ENCODE results near the gene CNTNAP4. TPM values are rescaled to one million over a fixed set of nuclear protein-coding genes. Genes with fewer than 3 reads are reported as not detected.

The CNTNAP4 gene
- total RNA-seq, 2 experiments from 2014 or later = not detected

DNA sequence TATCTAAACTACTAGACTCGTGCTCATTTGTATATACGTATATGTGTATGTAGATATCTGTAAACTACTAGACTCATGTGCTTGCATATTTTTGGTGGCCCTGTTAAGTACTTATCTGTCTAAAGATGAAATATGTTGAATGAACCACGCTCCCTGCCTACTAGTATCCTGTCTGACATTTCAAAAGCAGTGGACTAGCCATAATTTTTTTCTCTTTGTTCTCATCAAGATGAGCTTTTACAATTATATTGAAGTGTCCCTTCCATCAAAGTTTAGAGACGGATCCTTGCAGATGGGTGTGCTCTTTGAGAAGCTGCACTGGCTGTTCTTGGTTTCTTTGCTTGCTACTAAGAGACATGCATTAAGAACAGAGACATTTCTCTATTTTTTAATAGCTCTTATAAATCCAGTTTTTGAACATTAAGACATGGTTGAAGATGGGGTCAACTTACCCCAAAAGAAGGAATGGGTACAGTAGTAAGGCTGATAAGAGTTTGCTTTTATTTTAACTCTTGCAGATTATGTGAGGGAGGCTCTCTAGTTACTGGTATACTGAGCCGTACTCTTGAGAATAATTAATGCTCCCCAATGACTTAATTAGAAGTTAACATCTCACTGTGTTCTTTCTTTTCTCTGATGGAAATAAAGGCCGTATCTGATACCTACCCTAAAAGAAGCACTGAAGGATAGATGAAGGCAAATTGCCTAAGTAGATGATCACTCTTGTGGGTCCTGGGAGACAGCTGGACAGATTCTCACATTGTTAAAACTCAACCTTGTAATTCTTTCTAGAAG lies 3.4 kb downstream of the CNTNAP4 start:
- CTCF ChIA-PET = no interaction called here
- no peak overlapping the region for H3K27ac Mint-ChIP-seq
- peaks cover 3% of the 10 kb centered on the region for H3K9me3 Mint-ChIP-seq (ENCODE audit: low read depth)
- ATAC-seq (no peak), DNase-seq (no peak)
- no peaks in the 10 kb centered on the region for H3K36me3 Mint-ChIP-seq
- H3K27me3 Mint-ChIP-seq = no peaks in the 10 kb centered on the region
- no peak overlapping the region for H3K4me3 Mint-ChIP-seq
- H3K4me1 Mint-ChIP-seq = no peaks in the 10 kb centered on the region

DNA sequence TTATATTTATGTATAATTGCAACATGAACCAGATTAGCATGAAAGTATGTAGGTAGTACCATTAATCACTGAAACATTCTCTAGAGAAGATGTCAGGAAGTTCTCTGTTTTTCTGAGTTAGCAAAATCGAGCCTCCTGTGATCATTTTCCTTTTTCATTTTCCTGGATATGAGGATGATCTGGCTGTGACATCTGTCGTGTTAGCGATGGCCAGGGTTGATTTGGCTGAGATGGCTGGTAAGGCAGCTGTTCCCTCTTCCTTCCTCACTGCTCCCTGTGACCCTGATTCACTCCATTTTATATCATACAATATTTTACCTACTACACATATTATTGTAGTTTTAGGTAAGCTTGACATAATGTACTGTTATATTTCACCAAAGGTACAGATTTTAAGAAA lies 10.3 kb downstream of the CNTNAP4 start:
- no peaks in the 10 kb centered on the region for H3K27me3 Mint-ChIP-seq
- H3K4me3 Mint-ChIP-seq = no peak overlapping the region
- no peak overlapping the region for H3K27ac Mint-ChIP-seq
- no peaks in the 10 kb centered on the region for H3K36me3 Mint-ChIP-seq
- H3K4me1 Mint-ChIP-seq = no peaks in the 10 kb centered on the region
- DNase-seq (no peak), ATAC-seq (no peak)
- CTCF ChIA-PET = no interaction called here
- peaks cover 10% of the 10 kb centered on the region for H3K9me3 Mint-ChIP-seq (ENCODE audit: low read depth)

DNA sequence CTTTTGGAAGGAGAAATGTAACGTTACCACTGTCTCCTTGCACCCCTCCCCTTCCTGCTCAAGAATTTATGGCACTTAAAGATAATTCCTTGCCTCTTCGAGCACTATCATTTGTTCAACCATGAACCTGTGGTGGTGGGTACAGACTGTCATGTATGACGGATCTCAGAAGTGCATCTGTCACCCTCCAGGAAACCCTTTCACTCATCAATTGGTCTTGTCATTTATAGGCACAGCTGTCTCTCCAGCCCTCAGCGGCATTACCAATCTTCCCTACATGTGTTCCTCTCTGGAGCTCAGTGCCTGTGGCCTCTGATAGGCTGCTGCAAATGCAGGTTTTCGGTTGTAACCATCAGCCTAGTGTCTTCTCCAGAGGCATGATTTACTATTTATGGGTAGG lies 15.0 kb downstream of the CNTNAP4 start:
- CTCF ChIA-PET = no interaction called here
- ATAC-seq (no peak), DNase-seq (no peak)
- no peaks in the 10 kb centered on the region for H3K27me3 Mint-ChIP-seq
- H3K27ac Mint-ChIP-seq = no peak overlapping the region
- no peaks in the 10 kb centered on the region for H3K36me3 Mint-ChIP-seq
- H3K9me3 Mint-ChIP-seq (ENCODE audit: low read depth) = peaks cover 9% of the 10 kb centered on the region
- no peak overlapping the region for H3K4me3 Mint-ChIP-seq
- no peaks in the 10 kb centered on the region for H3K4me1 Mint-ChIP-seq

DNA sequence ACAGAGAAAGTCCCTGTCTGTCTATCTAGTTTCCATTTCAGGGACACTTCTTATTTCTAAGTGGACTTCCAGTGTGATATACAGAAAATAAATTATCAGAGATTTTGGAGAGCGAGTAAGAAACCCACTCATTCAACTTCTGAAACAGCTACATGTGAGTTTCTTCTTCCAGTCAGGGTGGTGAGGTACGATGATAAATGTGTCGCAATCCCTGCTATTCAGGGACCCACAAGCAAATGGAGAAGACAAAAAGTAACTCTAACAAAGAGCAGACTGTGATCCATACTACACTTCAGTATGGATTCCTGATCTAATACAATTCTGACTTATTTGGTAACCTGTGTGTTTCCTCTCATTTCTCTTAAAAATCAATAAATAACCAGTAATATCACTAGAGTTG lies 16.8 kb downstream of the CNTNAP4 start:
- Mint-ChIP-seq H3K27me3 (no peaks in the 10 kb centered on the region), H3K4me3 (no peak overlapping the region), H3K36me3 (no peaks in the 10 kb centered on the region), H3K4me1 (no peaks in the 10 kb centered on the region), H3K27ac (no peak overlapping the region), H3K9me3 (ENCODE audit: low read depth) (peaks cover 11% of the 10 kb centered on the region)
- ATAC-seq = no peak
- no peak for DNase-seq
- CTCF ChIA-PET = no interaction called here

DNA sequence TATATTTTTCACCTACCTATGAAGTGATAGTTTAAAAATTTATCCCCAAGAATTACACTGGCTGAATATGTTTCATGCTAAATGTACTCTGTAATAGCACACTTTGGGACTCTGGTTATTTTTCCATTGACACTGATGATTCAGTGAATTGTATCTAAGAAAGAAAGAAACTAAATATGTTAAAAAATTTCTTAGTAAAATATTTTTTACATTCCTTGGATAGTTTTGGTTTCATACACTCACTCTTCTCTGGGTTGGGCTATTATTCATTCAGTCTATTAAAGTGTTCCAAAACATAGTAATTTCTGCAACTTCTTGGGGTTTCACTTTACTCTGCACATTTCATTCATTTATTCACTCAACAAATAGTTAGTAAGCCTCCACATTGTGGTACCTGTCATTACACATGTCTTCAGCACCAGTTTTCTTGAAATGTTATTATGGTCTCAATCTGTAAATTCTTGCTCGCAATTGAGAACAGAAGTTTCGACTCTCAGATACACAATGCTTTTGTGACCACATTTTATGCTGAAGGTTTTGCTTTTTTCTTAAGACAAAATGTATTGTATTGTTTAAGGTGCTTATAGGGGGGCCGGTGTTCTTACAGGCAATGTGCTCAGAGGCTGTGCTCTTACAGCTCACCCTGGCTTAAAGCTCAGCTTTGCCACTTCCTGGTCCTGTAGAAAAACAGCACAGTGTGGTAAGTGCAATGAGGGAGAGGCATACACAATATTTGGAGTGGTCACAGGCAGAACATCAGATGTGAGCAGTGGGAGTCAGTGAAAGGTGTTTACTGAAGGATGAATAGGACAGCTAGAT lies 17.4 kb downstream of the CNTNAP4 start:
- no peaks in the 10 kb centered on the region for H3K4me1 Mint-ChIP-seq
- ATAC-seq (no peak), DNase-seq (no peak)
- CTCF ChIA-PET = no interaction called here
- H3K4me3 Mint-ChIP-seq = no peak overlapping the region
- no peaks in the 10 kb centered on the region for H3K36me3 Mint-ChIP-seq
- H3K27ac Mint-ChIP-seq = no peak overlapping the region
- peaks cover 11% of the 10 kb centered on the region for H3K9me3 Mint-ChIP-seq (ENCODE audit: low read depth)
- no peaks in the 10 kb centered on the region for H3K27me3 Mint-ChIP-seq

DNA sequence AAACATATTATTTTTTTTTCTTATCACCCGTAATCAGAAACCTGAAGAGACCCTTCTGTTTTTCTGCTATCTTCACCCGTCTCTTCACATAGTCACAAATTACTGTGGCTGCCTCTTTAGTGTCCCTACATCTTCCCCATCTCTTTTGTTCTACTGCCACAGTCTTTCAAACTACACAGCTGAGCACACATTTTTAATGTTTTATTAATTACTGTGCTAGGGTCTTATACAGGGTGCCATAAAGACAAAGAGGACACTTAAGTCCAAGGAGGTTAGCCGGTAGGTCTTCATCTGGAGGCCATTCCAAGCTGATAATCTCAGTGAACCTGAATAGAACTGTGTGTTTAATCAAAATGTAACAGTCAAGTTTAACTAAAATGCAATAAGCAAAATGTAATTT lies 20.7 kb downstream of the CNTNAP4 start:
- no peak for DNase-seq
- Mint-ChIP-seq H3K4me1 (no peaks in the 10 kb centered on the region), H3K36me3 (no peaks in the 10 kb centered on the region), H3K27ac (no peak overlapping the region), H3K4me3 (no peak overlapping the region), H3K27me3 (no peaks in the 10 kb centered on the region), H3K9me3 (ENCODE audit: low read depth) (peaks cover 8% of the 10 kb centered on the region)
- no peak for ATAC-seq
- CTCF ChIA-PET = no interaction called here

DNA sequence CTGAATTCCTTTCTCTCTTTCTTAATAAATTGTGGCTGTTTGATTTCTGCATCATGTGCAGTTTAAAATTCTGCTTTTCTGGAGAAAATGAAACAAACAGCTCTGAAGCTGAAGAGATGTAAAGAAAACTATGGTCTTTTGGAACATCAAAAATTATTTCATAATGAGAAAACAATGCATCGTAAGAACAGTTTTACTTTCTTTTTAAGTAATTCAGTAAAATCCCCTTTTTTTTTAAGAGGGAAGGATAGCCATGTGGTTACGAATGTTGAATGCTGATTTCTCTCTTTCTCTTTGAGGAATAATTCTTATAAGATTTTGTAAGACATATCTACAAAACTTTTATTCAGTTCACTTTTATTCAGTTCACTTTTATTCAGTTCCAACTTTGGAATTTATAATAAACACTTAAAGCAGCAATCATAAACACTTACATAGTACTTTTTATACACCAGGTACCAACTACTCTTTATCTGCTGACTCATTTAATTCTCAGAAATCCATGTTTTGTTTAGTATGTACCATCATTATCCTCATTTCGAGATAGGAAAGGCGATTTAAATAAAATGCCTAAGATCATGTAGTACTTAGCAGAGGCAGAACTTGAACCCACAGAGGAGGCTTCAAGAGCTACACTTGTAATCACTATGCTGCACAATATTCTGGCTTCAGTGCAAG lies 26.6 kb downstream of the CNTNAP4 start:
- ATAC-seq (no peak), DNase-seq (no peak)
- H3K9me3 Mint-ChIP-seq (ENCODE audit: low read depth) = peaks cover 4% of the 10 kb centered on the region
- no peaks in the 10 kb centered on the region for H3K36me3 Mint-ChIP-seq
- no peak overlapping the region for H3K4me3 Mint-ChIP-seq
- CTCF ChIA-PET = interaction anchor here (1.8 kb wide), 1 partner anchor 11 kb away, joined by 3 read pairs; no protein-coding TSS in a partner anchor
- H3K27me3 Mint-ChIP-seq = no peaks in the 10 kb centered on the region
- H3K27ac Mint-ChIP-seq = no peak overlapping the region
- no peaks in the 10 kb centered on the region for H3K4me1 Mint-ChIP-seq

DNA sequence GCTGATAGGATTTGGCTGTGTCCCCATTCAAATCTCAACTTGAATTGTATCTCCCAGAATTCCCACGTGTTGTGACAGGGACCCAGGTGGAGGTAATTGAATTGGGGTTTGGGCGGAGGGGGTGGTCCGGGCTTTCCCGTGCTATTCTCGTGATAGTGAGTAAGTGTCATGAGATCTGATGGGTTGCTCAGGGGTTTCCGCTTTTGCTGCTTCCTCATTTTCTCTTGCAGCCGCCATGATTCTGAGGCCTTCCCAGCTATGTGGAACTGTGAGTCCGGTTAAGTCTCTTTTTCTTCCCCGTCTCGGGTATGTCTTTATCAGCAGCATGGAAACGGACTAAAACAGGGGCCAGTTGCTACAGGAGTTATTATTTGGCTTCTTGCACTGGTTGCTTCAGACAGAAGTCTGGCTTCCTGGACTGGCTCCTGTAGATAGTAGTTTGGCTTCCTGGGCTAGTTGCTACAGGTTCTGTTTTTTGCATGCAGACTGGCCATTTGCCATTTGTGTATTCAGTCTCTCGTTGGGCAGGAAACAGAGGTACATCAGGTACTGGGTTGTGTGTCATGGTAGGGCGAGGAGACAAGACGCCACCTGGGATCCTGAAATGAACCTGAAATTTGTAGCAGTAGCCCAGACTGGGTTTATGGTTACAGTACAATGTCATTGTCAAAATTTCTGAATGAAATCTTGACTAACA lies 32.6 kb downstream of the CNTNAP4 start:
- CTCF ChIA-PET = no interaction called here
- Mint-ChIP-seq H3K36me3 (no peaks in the 10 kb centered on the region), H3K27me3 (no peaks in the 10 kb centered on the region), H3K9me3 (ENCODE audit: low read depth) (peaks cover 4% of the 10 kb centered on the region), H3K27ac (no peak overlapping the region), H3K4me3 (no peak overlapping the region), H3K4me1 (no peaks in the 10 kb centered on the region)
- DNase-seq (no peak), ATAC-seq (no peak)

DNA sequence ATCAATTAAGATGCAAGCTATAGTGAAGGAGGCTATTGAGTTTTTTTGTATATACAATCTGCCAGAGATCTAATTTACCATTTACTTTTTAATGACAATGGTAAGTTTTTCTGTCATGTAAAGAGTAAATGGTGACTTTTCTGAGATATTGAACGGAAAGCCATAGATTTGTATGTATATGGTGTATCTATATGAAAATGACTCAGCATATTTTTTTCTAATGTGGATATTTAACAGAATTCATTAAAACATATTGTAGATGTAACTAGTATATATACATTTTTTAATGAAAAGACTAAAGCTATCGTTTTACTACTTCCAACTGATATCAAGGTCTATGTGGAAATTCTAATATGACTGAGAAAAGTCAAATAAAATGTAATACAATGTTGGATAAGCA lies 34.1 kb downstream of the CNTNAP4 start:
- Mint-ChIP-seq H3K27ac (no peak overlapping the region), H3K4me1 (no peaks in the 10 kb centered on the region), H3K36me3 (no peaks in the 10 kb centered on the region), H3K4me3 (no peak overlapping the region), H3K9me3 (ENCODE audit: low read depth) (peaks cover 6% of the 10 kb centered on the region), H3K27me3 (no peaks in the 10 kb centered on the region)
- CTCF ChIA-PET = no interaction called here
- DNase-seq (no peak), ATAC-seq (no peak)

DNA sequence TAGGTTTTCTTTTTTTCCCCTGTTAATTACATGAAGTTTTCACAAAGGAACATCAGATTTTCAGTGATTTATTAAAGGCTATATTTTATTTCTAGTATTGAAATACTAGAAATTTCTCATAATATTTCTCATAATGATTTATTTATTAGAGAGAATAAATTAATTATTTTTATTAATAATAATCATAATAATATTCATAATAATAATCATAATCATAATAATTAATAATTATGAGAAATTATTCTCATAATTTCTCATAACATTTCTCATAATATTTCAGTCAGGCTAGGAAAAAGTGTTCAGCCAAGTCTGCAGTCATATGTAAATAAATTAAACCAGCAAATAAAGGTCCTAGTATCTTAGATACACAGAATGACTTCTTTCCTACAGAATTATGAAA lies 41.4 kb downstream of the CNTNAP4 start:
- Mint-ChIP-seq H3K4me3 (no peak overlapping the region), H3K4me1 (no peaks in the 10 kb centered on the region), H3K36me3 (no peaks in the 10 kb centered on the region), H3K27me3 (no peaks in the 10 kb centered on the region), H3K27ac (no peak overlapping the region), H3K9me3 (ENCODE audit: low read depth) (peaks cover 3% of the 10 kb centered on the region)
- no peak for DNase-seq
- no peak for ATAC-seq
- CTCF ChIA-PET = no interaction called here

DNA sequence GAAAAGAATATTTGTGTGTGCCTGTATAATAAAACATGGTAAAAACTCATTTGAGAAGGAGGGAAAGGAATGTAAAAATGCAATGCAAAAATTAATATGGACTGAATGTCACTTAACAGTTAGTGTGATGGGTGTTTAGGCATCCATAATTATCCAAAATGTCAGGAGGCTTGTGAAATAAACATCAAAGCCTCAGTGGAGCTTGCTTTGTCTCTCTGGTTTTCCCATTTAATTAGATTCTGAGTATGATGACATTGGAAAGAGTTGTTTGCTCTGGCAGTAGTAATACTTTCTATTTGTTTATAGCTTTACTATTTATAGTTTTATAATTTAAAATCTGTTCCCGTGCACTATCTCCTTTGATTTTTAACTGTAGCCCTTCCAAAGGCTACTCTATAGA lies 51.9 kb downstream of the CNTNAP4 start:
- Mint-ChIP-seq H3K36me3 (no peaks in the 10 kb centered on the region), H3K27me3 (no peaks in the 10 kb centered on the region), H3K9me3 (ENCODE audit: low read depth) (peaks cover 2% of the 10 kb centered on the region), H3K4me3 (no peak overlapping the region), H3K4me1 (no peaks in the 10 kb centered on the region), H3K27ac (no peak overlapping the region)
- DNase-seq = no peak
- CTCF ChIA-PET = no interaction called here
- no peak for ATAC-seq

DNA sequence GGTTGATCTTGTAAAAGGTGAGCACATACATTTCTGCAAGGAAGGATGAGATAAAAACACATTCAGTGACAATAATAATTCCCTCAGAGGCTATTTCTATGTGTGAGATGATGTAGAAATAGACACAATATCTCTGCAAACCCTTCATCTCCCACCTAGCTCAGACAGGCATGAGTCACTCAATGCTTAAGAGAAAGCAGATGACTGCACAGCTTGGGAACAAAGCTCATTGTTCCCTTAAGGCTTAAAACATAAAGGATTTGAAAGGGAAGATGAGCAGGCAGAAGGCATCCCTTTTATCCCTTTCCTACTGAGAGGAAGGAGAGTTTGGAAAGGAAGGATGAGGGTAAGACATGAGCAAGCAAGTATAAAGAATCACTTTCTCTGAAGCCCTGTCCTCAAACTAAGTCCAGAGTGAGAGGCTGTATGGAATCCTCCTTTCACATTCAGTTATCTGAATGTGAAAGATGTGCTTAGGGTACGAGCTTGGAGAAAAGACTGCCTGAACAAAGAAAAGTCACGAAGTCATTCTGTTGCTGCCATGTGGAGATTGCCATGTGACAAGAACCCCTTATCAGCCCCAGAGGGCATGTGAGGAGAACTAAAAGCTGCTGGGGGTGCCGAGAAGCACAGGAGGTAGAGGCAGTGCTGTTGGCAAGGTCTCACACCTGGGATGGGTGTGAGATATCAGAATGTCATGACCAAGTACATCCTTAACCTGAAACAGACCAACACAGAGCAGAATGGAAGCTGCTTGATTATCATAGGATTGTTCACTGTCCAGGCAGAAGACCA lies 58.2 kb downstream of the CNTNAP4 start:
- Mint-ChIP-seq H3K27me3 (no peaks in the 10 kb centered on the region), H3K4me3 (no peak overlapping the region), H3K9me3 (ENCODE audit: low read depth) (peaks cover 6% of the 10 kb centered on the region), H3K36me3 (no peaks in the 10 kb centered on the region), H3K4me1 (no peaks in the 10 kb centered on the region), H3K27ac (no peak overlapping the region)
- ATAC-seq (no peak), DNase-seq (no peak)
- CTCF ChIA-PET = no interaction called here

DNA sequence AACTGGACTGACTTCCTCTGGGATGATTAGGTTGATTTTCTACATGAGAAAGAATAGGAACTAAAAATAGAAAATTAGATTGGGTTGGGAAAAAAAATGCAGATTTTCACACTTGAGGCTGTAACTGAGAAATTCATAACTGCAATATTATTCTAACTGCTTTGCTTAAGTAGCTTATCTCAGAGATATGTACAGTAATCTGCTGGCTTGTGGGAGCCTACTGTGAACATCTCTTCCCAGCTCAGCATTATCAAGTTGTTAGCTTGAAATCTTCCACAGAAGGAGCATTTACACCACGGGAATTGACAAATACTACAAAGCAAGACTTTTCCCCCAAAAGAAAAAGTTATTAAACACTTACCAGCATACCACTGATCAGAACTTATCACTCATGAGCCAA lies 58.9 kb downstream of the CNTNAP4 start:
- Mint-ChIP-seq H3K4me3 (no peak overlapping the region), H3K9me3 (ENCODE audit: low read depth) (peaks cover 6% of the 10 kb centered on the region), H3K36me3 (no peaks in the 10 kb centered on the region), H3K4me1 (no peaks in the 10 kb centered on the region), H3K27me3 (no peaks in the 10 kb centered on the region), H3K27ac (no peak overlapping the region)
- CTCF ChIA-PET = no interaction called here
- no peak for ATAC-seq
- DNase-seq = no peak
